Brain microvascular endothelial cell (primary cell): Measurements from ENCODE around the gene SERGEF.

Source experiments
- DNase-seq: peaks from one replicate; pipeline ENCODE4 v3.0.0-alpha.2; 2020
- H3K27ac ChIP-seq: fragments of 250-450 bp; sonication (Bioruptor Pico); 2 replicates; pipeline ENCODE4 v1.5.1; 2020; ENCODE audit warnings: mild to moderate bottlenecking, moderate library complexity
- H3K27me3 ChIP-seq: fragments of 250-450 bp; sonication (Bioruptor Pico); replicated peaks from 2 replicates; pipeline ENCODE4 v1.5.1; 2020; ENCODE audit warnings: mild to moderate bottlenecking
- H3K36me3 ChIP-seq: fragments of 250-450 bp; sonication (Bioruptor Pico); replicated peaks from 2 replicates; pipeline ENCODE4 v1.5.1; 2020; ENCODE audit warnings: mild to moderate bottlenecking
- H3K4me3 ChIP-seq: 2 replicates; pipeline ENCODE4 v1.5.1; 2011; ENCODE audit warnings: low read depth, mild to moderate bottlenecking, control low read depth, low read length, moderate library complexity
- CTCF ChIP-seq: IDR thresholded peaks from 2 replicates; pipeline ENCODE4 v1.5.1; 2011; ENCODE audit warnings: low read depth, mild to moderate bottlenecking, moderate library complexity, low read length, control low read depth, inconsistent platforms; ENCODE audit errors: missing control alignments
- in situ Hi-C: cut with HindIII; loops from 2 replicates; pipeline ENCODE4 v1.10.0; 2017; ENCODE audit warnings: low sequenced_read_pairs, low pct_ligation_motif_present

SERGEF gene

DNA sequence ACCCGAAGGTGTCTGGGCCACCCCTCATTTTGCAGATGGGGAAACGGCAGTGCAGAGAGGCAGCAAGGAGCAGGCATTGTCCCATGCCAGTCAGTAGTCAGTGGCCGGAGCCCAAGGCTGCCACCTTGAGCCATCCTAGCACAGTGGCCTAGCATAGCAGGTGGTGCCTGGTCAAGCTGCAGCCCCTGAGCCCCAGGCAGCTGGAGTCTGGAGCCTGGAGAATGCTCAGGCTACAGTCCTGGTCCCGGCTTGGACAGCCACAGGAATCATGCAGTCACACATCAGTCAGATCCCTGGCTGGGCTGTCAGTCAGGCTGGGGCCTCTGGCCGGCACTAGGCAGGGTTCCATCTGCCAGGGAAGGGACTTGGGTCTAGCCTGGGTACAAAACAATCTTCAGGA lies 259.7 kb downstream of the SERGEF start:
- Histone ChIP-seq H3K27ac (no peak overlapping the region), H3K27me3 (no peaks in the 10 kb centered on the region), H3K36me3 (no peaks in the 10 kb centered on the region), H3K4me3 (no peak overlapping the region)
- in situ Hi-C loops: no loop called here
- TF ChIP-seq CTCF: no peak
- DNase-seq: no peak

- no peak for DNase-seq
- Histone ChIP-seq H3K27ac (no peak overlapping the region), H3K36me3 (no peaks in the 10 kb centered on the region), H3K4me3 (no peak overlapping the region), H3K27me3 (no peaks in the 10 kb centered on the region)
- in situ Hi-C loops: no loop called here
- TF ChIP-seq CTCF: no peak
Observed at GRCh38 chr11:17752144-17752543, 260.7 kb downstream of the SERGEF start.

DNA sequence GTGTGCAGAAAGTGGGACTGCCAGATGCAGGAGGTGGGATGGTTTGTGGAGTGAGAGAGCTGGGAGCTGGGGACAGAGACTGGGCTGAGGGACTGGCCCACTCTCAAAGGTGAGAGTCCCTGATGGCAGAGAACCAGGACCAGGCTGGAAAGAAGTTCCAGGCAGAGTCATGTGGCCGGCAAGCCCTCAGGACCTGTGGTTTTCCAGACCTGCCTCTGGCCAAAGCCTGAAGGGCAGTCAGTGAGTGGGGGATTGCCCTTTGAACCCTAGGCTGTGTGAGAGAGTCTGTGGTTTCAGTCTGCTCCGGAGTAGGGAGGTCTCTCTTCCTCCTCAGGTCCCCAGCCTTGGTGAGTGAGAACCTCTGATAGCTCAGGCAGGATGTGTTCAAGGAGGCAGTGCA lies 261.3 kb downstream of the SERGEF start:
- no peak for DNase-seq
- TF ChIP-seq CTCF: no peak
- Histone ChIP-seq H3K4me3 (no peak overlapping the region), H3K27ac (no peak overlapping the region), H3K36me3 (no peaks in the 10 kb centered on the region), H3K27me3 (no peaks in the 10 kb centered on the region)
- in situ Hi-C loops: no loop called here

GRCh38 chr11:17750801-17751165 lies 262.1 kb downstream of the SERGEF start:
- Histone ChIP-seq H3K36me3 (no peaks in the 10 kb centered on the region), H3K4me3 (no peak overlapping the region), H3K27me3 (no peaks in the 10 kb centered on the region), H3K27ac (no peak overlapping the region)
- no peak for TF ChIP-seq CTCF
- no peak for DNase-seq
- in situ Hi-C loops: no loop called here

- in situ Hi-C loops: no loop called here
- DNase-seq: no peak
- Histone ChIP-seq H3K27me3 (no peaks in the 10 kb centered on the region), H3K36me3 (no peaks in the 10 kb centered on the region), H3K4me3 (no peak overlapping the region), H3K27ac (no peak overlapping the region)
- TF ChIP-seq CTCF: no peak
Observed at GRCh38 chr11:17750013-17750800, 262.6 kb downstream of the SERGEF start.
